ENCODE data around the gene CYTH1. TPM values are rescaled to one million over a fixed set of nuclear protein-coding genes. Genes with fewer than 3 reads are reported as not detected.

Gene CYTH1
- total RNA-seq, 6 donors from 2014 or later, result 113 to 295 (median 121) TPM

DNA sequence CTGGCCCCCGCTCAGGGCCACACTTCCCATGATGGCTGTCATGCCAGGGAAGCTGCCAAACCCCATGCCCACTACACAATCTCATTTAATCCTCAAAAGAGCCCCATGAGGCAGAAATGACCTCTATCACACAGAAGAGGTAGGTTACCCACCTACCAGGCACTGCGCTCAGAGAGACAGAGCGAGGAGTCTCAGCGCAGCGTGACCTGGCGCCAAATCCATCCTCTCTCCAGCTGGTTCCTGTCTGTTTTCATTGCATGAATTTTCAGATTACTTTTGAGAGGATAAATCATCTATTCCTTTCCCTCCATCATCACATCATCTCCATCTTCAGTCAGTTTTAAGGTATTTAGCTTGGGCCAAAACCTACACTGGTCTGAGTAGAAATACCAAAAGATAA, 103.4 kb downstream of the CYTH1 start:
- no peaks in the 10 kb centered on the region for H3K27me3 ChIP-seq
- DNase-seq (no peak), ATAC-seq (ENCODE audit: low FRiP score in 2 of 2) (no peak)
- H3K4me3 ChIP-seq, result no peak overlapping the region
- peaks cover 0 to 6% (median 0%) of the 10 kb centered on the region in 4 donors for H3K4me1 ChIP-seq
- WGBS, 2 donors, result 98 to 99% methylated on average over 6 of the region's 6 CpGs
- H3K27ac ChIP-seq, result no peak overlapping the region
- H3K36me3 ChIP-seq, result peaks cover 36 to 87% (median 74%) of the 10 kb centered on the region in 4 donors
- TF ChIP-seq, protein P1, sequence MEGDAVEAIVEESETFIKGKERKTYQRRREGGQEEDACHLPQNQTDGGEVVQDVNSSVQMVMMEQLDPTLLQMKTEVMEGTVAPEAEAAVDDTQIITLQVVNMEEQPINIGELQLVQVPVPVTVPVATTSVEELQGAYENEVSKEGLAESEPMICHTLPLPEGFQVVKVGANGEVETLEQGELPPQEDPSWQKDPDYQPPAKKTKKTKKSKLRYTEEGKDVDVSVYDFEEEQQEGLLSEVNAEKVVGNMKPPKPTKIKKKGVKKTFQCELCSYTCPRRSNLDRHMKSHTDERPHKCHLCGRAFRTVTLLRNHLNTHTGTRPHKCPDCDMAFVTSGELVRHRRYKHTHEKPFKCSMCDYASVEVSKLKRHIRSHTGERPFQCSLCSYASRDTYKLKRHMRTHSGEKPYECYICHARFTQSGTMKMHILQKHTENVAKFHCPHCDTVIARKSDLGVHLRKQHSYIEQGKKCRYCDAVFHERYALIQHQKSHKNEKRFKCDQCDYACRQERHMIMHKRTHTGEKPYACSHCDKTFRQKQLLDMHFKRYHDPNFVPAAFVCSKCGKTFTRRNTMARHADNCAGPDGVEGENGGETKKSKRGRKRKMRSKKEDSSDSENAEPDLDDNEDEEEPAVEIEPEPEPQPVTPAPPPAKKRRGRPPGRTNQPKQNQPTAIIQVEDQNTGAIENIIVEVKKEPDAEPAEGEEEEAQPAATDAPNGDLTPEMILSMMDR (IDR thresholded peaks at IDR 0.05), result no peak
- TF ChIP-seq POLR2A (IDR thresholded peaks at IDR 0.05) (no peak), POLR2AphosphoS5 (IDR thresholded peaks at IDR 0.05) (no peak), EP300 (IDR thresholded peaks at IDR 0.05) (no peak)
- no peaks in the 10 kb centered on the region for H3K9me3 ChIP-seq

DNA sequence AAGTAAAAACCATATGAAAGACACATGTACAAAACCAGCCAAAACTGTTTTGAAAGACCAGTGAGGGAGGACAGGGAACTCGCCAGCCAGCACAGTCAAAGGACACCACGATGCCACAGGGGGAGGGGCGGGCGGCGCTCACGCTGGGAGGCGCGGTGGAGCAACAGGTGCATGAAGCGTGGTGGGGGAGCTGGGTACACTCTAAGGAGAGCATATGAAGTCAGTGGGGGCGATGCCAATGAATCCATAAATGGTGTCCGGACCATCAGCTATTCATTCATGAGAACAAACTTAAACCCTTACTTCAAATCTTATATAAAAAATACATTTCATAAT, 103.9 kb downstream of the CYTH1 start:
- Histone ChIP-seq H3K4me3 (no peak overlapping the region), H3K4me1 (peaks cover 0 to 6% (median 0%) of the 10 kb centered on the region in 4 donors), H3K9me3 (no peaks in the 10 kb centered on the region), H3K27me3 (no peaks in the 10 kb centered on the region), H3K36me3 (peaks cover 40 to 87% (median 77%) of the 10 kb centered on the region in 4 donors), H3K27ac (no peak overlapping the region)
- DNase-seq, result no peak
- 95 to 97% methylated on average over 11 of the region's 11 CpGs for WGBS, 2 donors
- TF ChIP-seq, protein P1 (IDR thresholded peaks at IDR 0.05), result no peak
- no peak for TF ChIP-seq POLR2A (IDR thresholded peaks at IDR 0.05)
- TF ChIP-seq POLR2AphosphoS5 (IDR thresholded peaks at IDR 0.05), result no peak
- TF ChIP-seq EP300 (IDR thresholded peaks at IDR 0.05), result no peak
- ATAC-seq (ENCODE audit: low FRiP score in 2 of 2), result no peak

DNA sequence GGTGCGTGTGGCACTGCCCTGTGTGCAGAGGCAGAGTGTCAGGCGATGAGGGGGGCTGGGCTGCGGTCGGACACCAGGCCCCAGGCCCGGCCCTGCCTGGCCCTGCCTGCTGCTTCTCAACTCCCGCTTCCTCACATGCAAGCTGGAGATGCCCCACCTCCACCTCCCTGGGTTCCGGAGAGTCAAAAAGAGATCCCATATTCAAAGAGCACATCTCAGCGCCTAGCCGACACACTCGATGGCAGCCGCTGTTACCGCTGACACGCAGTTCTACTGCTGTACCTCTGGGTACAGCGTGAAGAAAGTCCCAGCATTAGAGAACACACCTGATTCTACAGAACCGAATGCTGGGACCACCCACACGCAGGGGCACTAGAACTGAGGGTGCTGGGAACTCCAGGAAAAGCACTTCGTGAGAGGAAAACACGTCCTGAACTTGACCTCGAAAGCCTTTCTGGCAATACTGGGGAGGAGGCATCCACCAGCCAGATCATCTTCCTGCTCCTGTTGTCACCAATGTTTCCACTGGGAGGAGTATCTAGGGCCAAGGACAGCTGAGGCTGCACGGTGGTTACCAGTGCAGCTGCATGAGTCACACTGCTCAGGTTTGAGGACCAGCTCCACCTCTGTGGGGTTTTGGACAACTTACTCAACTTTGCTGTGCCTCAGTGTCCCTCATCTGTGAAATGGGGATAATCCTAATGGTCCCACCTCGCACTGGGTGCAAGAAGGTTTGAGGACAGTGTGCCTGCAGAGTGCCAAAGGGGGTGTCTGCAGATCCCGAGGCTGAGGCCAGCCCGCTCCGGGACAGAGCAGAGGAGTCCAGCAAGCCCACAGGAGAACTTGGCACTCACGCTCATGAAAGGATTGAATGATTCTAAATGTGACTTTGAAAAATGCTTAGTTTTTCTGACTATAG, 104.5 kb downstream of the CYTH1 start:
- Histone ChIP-seq H3K4me3 (no peak overlapping the region), H3K36me3 (peaks cover 44 to 89% (median 81%) of the 10 kb centered on the region in 4 donors), H3K4me1 (peaks cover 0 to 5% (median 0%) of the 10 kb centered on the region in 4 donors), H3K27ac (no peak overlapping the region), H3K9me3 (no peaks in the 10 kb centered on the region), H3K27me3 (no peaks in the 10 kb centered on the region)
- ATAC-seq (ENCODE audit: low FRiP score in 2 of 2) (no peak), DNase-seq (no peak)
- TF ChIP-seq, protein P1 (IDR thresholded peaks at IDR 0.05), result no peak
- TF ChIP-seq POLR2AphosphoS5 (IDR thresholded peaks at IDR 0.05) (no peak), EP300 (IDR thresholded peaks at IDR 0.05) (no peak), POLR2A (IDR thresholded peaks at IDR 0.05) (no peak)
- WGBS, 2 donors, result 91 to 95% methylated on average over 20 to 25 of the region's 25 CpGs

DNA sequence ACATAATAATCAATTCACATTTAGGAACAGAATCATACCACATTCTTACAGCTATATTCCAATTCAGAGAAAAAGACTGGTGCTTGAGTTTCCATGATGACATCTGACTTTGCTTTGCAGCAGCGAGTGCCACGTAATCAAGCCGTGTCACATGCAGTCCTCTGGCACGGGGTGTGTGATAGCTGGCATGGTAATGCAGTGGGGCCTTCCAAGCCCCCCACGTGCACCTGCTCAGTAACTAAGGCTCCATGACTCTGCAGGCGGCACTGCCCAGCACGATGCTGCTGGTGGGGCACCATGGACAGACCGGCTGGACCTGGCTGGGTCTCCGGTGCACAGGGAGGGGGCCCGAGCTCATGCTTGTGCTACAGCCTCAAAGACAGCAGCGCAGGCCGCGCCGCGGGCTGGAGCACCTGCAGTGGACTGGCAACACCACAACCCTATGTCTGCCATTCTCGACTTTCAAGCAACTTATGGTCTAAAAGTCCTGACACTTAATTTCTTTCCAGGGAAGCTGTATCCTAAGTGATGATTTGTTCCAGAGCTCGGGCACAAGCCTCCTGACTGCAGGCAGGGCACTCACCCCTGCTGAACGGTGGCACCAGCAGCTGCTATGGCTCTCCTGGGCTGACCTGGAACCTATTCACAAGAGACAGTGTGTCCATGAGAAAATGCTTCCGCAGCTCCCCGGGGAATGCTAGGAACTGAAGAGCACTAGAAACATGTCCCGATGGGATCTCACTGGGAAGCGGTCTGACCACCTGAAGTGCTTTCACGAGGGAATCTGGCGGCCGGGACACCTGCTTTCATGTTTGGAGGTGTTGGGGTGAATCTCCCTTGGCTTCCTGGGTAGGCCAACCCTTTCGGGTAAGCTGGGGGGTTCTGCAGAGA, 105.4 kb downstream of the CYTH1 start:
- 94 to 97% methylated on average over 14 to 26 of the region's 26 CpGs for WGBS, 2 donors
- Histone ChIP-seq H3K27ac (no peak overlapping the region), H3K36me3 (peaks cover 44 to 97% (median 83%) of the 10 kb centered on the region in 4 donors), H3K4me3 (no peak overlapping the region), H3K4me1 (no peaks in the 10 kb centered on the region), H3K27me3 (no peaks in the 10 kb centered on the region), H3K9me3 (no peaks in the 10 kb centered on the region)
- DNase-seq, result peak in 1 of 2 donors; percentile 81
- TF ChIP-seq POLR2AphosphoS5 (IDR thresholded peaks at IDR 0.05) (no peak), EP300 (IDR thresholded peaks at IDR 0.05) (no peak), POLR2A (IDR thresholded peaks at IDR 0.05) (no peak)
- TF ChIP-seq, protein P1 (IDR thresholded peaks at IDR 0.05), result no peak
- ATAC-seq (ENCODE audit: low FRiP score in 2 of 2), result no peak

All from upper lobe of left lung (tissue), 6 donors.